ENCODE measurements around the gene ANKRD45. TPM values are rescaled to one million over a fixed set of nuclear protein-coding genes. Genes with fewer than 3 reads are reported as not detected.

ANKRD45 gene
- total RNA-seq, 1 experiment from 2014 or later: 2.2 TPM

DNA sequence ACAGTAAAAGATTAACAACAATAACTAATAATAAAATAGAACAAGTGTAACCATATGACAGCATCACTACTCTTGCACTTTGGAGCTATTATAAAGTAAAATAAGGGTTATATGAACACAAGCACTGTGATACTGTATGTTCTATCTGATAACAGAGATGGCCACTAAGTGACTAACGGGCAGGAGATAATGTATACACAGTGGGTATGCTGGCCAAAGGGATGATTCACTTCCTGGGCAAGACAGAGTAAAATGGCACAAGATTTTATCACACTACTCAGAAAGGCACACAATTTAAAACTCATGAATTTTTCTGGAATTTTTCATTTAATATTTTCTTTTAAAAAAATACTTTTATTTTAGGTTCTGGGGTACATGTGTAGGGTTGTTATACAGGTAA lies 79.1 kb downstream of the ANKRD45 start:
- Mint-ChIP-seq H3K9me3 (peaks cover 5% of the 10 kb centered on the region; the same call in 1 of the 2 replicates), H3K36me3 (no peaks in the 10 kb centered on the region), H3K27me3 (ENCODE audit: low read depth) (no peaks in the 10 kb centered on the region), H3K27ac (no peak overlapping the region), H3K4me3 (no peak overlapping the region), H3K4me1 (no peaks in the 10 kb centered on the region)
- DNase-seq (ENCODE audit: low spot score) (no peak), ATAC-seq (no peak)
- no peak for TF ChIP-seq RORB (CRISPR knock-in tag; IDR thresholded peaks at IDR 0.05)
- no peak for TF ChIP-seq JUN (CRISPR knock-in tag; IDR thresholded peaks at IDR 0.05)
- TF ChIP-seq, protein P1, sequence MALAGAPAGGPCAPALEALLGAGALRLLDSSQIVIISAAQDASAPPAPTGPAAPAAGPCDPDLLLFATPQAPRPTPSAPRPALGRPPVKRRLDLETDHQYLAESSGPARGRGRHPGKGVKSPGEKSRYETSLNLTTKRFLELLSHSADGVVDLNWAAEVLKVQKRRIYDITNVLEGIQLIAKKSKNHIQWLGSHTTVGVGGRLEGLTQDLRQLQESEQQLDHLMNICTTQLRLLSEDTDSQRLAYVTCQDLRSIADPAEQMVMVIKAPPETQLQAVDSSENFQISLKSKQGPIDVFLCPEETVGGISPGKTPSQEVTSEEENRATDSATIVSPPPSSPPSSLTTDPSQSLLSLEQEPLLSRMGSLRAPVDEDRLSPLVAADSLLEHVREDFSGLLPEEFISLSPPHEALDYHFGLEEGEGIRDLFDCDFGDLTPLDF (CRISPR knock-in tag; IDR thresholded peaks at IDR 0.05): no peak
- TF ChIP-seq HMGA2 (CRISPR knock-in tag; IDR thresholded peaks at IDR 0.05): no peak
- no peak for TF ChIP-seq NR2C2 (CRISPR knock-in tag; IDR thresholded peaks at IDR 0.05)
- no peak for TF ChIP-seq NFE2L1 (CRISPR knock-in tag; IDR thresholded peaks at IDR 0.05)
- TF ChIP-seq, protein P2, sequence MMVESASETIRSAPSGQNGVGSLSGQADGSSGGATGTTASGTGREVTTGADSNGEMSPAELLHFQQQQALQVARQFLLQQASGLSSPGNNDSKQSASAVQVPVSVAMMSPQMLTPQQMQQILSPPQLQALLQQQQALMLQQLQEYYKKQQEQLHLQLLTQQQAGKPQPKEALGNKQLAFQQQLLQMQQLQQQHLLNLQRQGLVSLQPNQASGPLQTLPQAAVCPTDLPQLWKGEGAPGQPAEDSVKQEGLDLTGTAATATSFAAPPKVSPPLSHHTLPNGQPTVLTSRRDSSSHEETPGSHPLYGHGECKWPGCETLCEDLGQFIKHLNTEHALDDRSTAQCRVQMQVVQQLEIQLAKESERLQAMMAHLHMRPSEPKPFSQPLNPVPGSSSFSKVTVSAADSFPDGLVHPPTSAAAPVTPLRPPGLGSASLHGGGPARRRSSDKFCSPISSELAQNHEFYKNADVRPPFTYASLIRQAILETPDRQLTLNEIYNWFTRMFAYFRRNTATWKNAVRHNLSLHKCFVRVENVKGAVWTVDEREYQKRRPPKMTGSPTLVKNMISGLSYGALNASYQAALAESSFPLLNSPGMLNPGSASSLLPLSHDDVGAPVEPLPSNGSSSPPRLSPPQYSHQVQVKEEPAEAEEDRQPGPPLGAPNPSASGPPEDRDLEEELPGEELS (CRISPR knock-in tag; IDR thresholded peaks at IDR 0.05): no peak
- TF ChIP-seq, protein P3, sequence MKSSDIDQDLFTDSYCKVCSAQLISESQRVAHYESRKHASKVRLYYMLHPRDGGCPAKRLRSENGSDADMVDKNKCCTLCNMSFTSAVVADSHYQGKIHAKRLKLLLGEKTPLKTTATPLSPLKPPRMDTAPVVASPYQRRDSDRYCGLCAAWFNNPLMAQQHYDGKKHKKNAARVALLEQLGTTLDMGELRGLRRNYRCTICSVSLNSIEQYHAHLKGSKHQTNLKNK (CRISPR knock-in tag; IDR thresholded peaks at IDR 0.05): no peak
- no peak for TF ChIP-seq ZNF396 (CRISPR knock-in tag; IDR thresholded peaks at IDR 0.05; ENCODE audit: borderline replicate concordance)
- no peak for TF ChIP-seq CREB1 (CRISPR knock-in tag; IDR thresholded peaks at IDR 0.05)
- TF ChIP-seq NR1H2 (CRISPR knock-in tag; IDR thresholded peaks at IDR 0.05): no peak
- TF ChIP-seq ZNF138 (CRISPR knock-in tag; conservative IDR thresholded peaks at IDR 0.05): no peak
- TF ChIP-seq, protein P4, sequence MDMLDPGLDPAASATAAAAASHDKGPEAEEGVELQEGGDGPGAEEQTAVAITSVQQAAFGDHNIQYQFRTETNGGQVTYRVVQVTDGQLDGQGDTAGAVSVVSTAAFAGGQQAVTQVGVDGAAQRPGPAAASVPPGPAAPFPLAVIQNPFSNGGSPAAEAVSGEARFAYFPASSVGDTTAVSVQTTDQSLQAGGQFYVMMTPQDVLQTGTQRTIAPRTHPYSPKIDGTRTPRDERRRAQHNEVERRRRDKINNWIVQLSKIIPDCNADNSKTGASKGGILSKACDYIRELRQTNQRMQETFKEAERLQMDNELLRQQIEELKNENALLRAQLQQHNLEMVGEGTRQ (CRISPR knock-in tag; IDR thresholded peaks at IDR 0.05): no peak
- no peak for TF ChIP-seq EMX1 (CRISPR knock-in tag; IDR thresholded peaks at IDR 0.05)
- no peak for TF ChIP-seq ZNF121 (CRISPR knock-in tag; IDR thresholded peaks at IDR 0.05)
- TF ChIP-seq ETV6 (CRISPR knock-in tag; IDR thresholded peaks at IDR 0.05): no peak
- no peak for TF ChIP-seq ZBTB21 (CRISPR knock-in tag; IDR thresholded peaks at IDR 0.05; ENCODE audit: borderline replicate concordance)
- no peak for TF ChIP-seq MXD4 (CRISPR knock-in tag; IDR thresholded peaks at IDR 0.05; ENCODE audit: borderline replicate concordance)
- no peak for TF ChIP-seq GABPB1 (CRISPR knock-in tag; IDR thresholded peaks at IDR 0.05)
- TF ChIP-seq, protein P5, sequence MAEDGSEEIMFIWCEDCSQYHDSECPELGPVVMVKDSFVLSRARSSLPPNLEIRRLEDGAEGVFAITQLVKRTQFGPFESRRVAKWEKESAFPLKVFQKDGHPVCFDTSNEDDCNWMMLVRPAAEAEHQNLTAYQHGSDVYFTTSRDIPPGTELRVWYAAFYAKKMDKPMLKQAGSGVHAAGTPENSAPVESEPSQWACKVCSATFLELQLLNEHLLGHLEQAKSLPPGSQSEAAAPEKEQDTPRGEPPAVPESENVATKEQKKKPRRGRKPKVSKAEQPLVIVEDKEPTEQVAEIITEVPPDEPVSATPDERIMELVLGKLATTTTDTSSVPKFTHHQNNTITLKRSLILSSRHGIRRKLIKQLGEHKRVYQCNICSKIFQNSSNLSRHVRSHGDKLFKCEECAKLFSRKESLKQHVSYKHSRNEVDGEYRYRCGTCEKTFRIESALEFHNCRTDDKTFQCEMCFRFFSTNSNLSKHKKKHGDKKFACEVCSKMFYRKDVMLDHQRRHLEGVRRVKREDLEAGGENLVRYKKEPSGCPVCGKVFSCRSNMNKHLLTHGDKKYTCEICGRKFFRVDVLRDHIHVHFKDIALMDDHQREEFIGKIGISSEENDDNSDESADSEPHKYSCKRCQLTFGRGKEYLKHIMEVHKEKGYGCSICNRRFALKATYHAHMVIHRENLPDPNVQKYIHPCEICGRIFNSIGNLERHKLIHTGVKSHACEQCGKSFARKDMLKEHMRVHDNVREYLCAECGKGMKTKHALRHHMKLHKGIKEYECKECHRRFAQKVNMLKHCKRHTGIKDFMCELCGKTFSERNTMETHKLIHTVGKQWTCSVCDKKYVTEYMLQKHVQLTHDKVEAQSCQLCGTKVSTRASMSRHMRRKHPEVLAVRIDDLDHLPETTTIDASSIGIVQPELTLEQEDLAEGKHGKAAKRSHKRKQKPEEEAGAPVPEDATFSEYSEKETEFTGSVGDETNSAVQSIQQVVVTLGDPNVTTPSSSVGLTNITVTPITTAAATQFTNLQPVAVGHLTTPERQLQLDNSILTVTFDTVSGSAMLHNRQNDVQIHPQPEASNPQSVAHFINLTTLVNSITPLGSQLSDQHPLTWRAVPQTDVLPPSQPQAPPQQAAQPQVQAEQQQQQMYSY (CRISPR knock-in tag; IDR thresholded peaks at IDR 0.05): no peak
- POLR2A ChIA-PET: no interaction called here
- CTCF ChIA-PET: no interaction called here

Measured in WTC11 (cell line).